Upper lobe of left lung (tissue), 4 donors: Measurements from ENCODE around the gene PLOD2.

Source experiments
- CTCF ChIP-seq, 6 experiments: fragments of 450-650 bp in 4 of 6; fragments of 200-600 bp in 2 of 6; sonication (generic) in 2 of 6; IDR thresholded peaks; one replicate each; pipeline ENCODE4 v1.5.1; 2016 to 2019; ENCODE audit warnings: antibody characterized with exemption in 6 of 6
- POLR2A ChIP-seq, 4 donors: fragments of 450-650 bp; IDR thresholded peaks; one replicate each; pipeline ENCODE4 v1.5.1; 2016 to 2017; ENCODE audit warnings: antibody characterized with exemption in 4 of 4, mild to moderate bottlenecking in 2 of 4

GRCh38 chr3:146138902-146139301 is 22.1 kb downstream of the PLOD2 start:
- TF ChIP-seq CTCF (IDR thresholded peaks at IDR 0.05) (no peak), POLR2A (IDR thresholded peaks at IDR 0.05) (no peak)
